ENCODE data around the gene YKT6.

DNA sequence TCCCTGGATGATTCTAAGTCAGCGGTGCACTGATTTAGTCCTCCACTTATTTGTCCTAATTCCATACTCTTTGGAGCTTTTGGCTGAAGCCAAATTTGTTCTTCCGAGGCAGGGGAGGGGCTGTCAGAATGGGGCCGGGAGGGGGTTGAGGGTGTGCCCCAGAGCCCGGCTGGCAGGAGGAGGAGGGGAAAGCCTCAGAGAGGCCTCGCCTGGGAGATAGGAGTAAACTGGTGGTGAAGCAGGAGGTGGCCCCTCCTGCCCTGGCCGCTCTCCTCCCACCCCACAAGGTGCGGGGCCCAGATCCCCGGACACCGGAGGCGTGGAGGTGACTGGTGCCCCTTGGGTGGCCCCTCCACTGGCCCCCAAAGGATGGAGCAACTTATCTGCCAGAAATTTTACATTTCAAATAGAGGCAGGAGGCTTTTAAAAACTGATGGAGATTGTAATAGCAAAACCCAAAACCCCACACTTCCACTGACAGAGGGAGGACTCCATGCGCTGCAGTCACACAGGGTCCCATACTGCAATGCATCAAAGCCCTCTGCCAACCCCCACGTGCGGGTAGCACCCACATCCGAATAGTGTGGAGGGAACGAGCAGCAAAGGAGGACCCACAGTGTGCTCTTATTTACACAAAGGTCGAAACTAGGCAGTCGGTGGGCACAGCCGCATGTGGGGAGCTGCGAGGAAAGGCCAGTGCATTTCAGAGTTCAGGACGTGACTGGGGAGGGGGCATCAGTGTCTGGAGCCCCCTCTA is 62.7 kb downstream of the YKT6 start:
- TF ChIP-seq, protein P1, sequence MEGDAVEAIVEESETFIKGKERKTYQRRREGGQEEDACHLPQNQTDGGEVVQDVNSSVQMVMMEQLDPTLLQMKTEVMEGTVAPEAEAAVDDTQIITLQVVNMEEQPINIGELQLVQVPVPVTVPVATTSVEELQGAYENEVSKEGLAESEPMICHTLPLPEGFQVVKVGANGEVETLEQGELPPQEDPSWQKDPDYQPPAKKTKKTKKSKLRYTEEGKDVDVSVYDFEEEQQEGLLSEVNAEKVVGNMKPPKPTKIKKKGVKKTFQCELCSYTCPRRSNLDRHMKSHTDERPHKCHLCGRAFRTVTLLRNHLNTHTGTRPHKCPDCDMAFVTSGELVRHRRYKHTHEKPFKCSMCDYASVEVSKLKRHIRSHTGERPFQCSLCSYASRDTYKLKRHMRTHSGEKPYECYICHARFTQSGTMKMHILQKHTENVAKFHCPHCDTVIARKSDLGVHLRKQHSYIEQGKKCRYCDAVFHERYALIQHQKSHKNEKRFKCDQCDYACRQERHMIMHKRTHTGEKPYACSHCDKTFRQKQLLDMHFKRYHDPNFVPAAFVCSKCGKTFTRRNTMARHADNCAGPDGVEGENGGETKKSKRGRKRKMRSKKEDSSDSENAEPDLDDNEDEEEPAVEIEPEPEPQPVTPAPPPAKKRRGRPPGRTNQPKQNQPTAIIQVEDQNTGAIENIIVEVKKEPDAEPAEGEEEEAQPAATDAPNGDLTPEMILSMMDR (IDR thresholded peaks at IDR 0.05): no peak
- TF ChIP-seq EZH2 (IDR thresholded peaks at IDR 0.05; ENCODE audit: borderline replicate concordance, insufficient read depth, low read depth, low read length, poor library complexity, severe bottlenecking): no peak

All from B cell (primary cell).